GM18499 (cell line): ENCODE results near the gene MMGT1.
"Not testable (repeated sequence)": the region's sequence is repeated elsewhere in the genome, so short reads cannot be mapped to it uniquely, and the experiment has no call there.

Experiments used
- ATAC-seq: cut with Tn5 transposase; IDR thresholded peaks from one replicate; pipeline ENCODE4 v1.9.1; 2021; ENCODE audit warnings: moderate number of reproducible peaks; ENCODE audit not compliant: insufficient read depth, unreplicated experiment

MMGT1 gene

DNA sequence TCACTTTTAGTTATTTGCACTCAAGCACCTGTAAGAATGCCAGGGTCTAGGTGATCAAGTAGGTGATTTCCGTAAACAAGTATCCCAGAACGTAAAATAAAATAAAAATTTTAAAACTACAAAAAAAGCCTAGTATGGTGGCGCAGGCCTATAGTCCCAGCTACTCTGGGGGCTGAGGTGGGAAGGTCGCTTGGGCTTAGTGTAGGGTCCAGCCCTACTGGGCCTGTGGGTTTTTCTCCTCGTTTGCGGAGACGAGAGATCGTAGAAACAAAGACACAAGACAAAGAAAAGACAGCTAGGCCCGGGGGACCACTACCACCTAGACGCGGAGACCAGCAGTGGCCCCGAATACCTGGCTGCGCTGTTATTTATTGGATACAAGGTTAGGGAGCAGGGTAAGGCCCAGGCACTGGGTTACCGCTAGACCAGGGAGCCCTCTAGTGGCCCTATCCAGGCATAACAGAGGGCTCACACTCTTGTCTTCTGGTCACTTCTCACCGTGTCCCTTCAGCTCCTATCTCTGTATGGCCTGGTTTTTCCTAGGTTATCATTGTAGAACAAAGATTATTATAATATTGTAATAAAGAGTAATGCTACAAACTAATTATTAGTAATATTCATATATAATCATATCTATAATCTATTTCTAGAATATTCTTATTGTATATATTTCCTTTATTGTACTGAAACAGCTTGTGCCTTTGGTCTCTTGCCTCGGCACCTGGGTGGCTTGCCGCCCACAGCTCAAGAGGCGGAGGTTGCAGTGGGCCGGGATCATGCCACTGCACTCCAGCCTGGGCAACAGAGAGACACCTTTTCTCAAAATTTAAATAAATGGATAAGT is 41.9 kb downstream of the MMGT1 start:
- no peak for ATAC-seq

DNA sequence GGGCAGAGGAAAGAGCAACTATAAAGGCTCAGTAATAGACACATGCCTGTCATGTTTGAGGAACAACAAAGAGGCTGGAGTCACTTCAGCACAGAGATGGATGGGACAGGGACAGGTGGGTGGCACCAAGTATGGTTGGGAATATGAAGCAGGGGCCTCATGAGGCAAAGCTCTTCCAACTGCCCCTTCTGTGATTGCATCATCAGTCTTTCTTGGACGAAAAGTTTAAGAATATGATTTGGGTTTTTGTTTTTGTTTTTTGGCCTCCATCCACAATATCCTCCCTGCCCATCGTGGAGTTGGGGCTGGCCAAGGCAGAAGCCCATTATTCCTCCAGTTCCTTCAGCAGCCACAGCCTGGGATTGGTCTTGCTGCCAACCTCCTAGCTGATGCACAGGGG is 45.9 kb downstream of the MMGT1 start:
- ATAC-seq, result no peak

DNA sequence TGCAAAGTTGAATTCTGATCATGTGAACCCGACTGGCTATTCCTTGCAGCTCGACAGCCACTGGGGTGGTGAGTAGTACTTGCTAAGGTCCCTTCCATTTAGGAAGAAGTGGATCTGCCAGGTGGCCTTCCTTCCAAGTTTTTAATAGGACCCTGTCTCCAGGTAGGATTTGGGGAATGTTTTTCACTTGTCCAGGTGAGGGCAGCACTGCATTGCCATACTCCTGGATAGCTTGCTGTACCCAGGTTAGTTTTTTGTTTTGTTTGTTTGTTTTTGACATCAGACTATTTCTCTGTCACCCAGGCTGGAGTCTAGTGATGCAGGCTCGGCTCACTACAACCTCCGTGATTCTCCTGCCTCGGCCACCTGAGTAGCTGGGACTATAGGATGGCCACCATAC is 50.4 kb downstream of the MMGT1 start:
- no peak for ATAC-seq

DNA sequence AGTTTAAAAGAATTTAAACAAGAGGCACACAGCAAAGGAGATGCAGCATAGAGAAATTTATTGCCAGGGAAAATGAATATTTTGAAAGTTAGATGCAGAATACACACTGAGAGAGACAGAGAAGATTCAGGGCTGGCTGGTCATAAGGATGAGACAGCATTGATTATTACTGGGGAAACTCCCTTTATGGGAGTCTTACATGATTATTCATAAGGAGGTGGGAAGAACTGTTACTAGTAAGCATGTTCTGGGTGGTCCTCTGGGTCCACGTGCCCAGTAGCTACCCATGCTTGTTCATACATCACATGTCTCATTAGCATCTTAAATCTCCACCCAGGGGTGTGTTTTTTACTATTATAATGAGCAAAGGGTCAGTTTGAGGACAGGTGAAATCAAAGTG is 53.3 kb downstream of the MMGT1 start:
- not testable (repeated sequence) for ATAC-seq

DNA sequence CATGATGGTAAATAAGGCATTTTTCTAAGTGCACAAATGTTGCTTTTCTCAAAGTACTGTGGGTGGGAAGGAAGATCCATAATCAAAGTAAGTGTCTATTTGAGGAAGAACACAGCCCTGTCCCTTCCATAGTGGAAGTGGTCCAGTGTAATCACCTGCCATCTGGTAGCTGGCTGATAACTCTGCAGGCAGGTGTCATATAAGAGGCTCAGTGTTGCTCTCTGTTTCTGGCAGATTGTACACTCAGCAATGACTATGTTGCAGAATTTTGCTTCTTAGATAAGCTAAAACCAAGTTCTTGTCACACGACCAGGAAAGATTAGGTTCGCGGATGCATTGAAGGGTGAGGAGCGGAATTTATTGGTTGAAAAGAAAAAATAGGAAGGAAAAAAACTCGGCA is 59.4 kb downstream of the MMGT1 start:
- ATAC-seq, result no peak
